Keratinocyte (primary cell): ENCODE measurements around the gene TICRR. TPM values are rescaled to one million over a fixed set of nuclear protein-coding genes. Genes with fewer than 3 reads are reported as not detected.

Source experiments
- DNase-seq: peaks from one replicate; pipeline ENCODE4 v3.0.0-alpha.2; 2011; ENCODE audit warnings: low read depth, missing footprints, low spot score
- FAIRE-seq: peaks from 2 replicates; lab custom pipeline; 2011; peaks lifted over from hg19 to GRCh38; lab: Jason Lieb, UNC
- H2AFZ ChIP-seq: 2 replicates; pipeline ENCODE4 v1.6.0; 2012; ENCODE audit warnings: low read length, control low read depth, inconsistent platforms; ENCODE audit not compliant: control insufficient read depth
- H3K27ac ChIP-seq: 2 replicates; pipeline ENCODE4 v1.5.1; 2011; ENCODE audit warnings: low read length; ENCODE audit not compliant: control insufficient read depth, insufficient read depth
- H3K27me3 ChIP-seq: 3 replicates; pipeline ENCODE4 v1.6.0; 2011; ENCODE audit warnings: low read length; ENCODE audit not compliant: control insufficient read depth, insufficient read depth; ENCODE audit errors: extremely low read depth
- H3K36me3 ChIP-seq, 2 experiments: 2 replicates in 1 of 2; 3 replicates in 1 of 2; pipeline ENCODE4 v1.5.1; 2011; ENCODE audit warnings: low read length in 2 of 2, mild to moderate bottlenecking in 1 of 2; ENCODE audit not compliant: control insufficient read depth in 2 of 2, insufficient read depth in 2 of 2; ENCODE audit errors: extremely low read depth in 1 of 2
- H3K4me1 ChIP-seq: 3 replicates; pipeline ENCODE4 v1.5.1; 2011; ENCODE audit warnings: low read length; ENCODE audit not compliant: control insufficient read depth, insufficient read depth; ENCODE audit errors: extremely low read depth
- H3K4me2 ChIP-seq: 3 replicates; pipeline ENCODE4 v1.6.0; 2011; ENCODE audit warnings: low read depth, low read length; ENCODE audit not compliant: control insufficient read depth, insufficient read depth; ENCODE audit errors: extremely low read depth
- H3K4me3 ChIP-seq, 3 experiments: fragments of 200-600 bp in 1 of 3; sonication (generic) in 1 of 3; 2 replicates in 2 of 3; 3 replicates in 1 of 3; pipeline ENCODE4 v1.5.1; 2011 to 2016; ENCODE audit warnings: low read length in 3 of 3, mild to moderate bottlenecking in 3 of 3, control low read depth in 2 of 3, inconsistent platforms in 1 of 3, low read depth in 1 of 3, mixed read lengths in 1 of 3, mixed run types in 1 of 3, moderate library complexity in 1 of 3; ENCODE audit not compliant: control insufficient read depth in 2 of 3, insufficient read depth in 2 of 3; ENCODE audit errors: extremely low read depth in 1 of 3
- H3K79me2 ChIP-seq: 2 replicates; pipeline ENCODE4 v1.6.0; 2012; ENCODE audit warnings: low read length; ENCODE audit not compliant: control insufficient read depth, insufficient read depth
- H3K9ac ChIP-seq: 3 replicates; pipeline ENCODE4 v1.6.0; 2011; ENCODE audit warnings: low read length; ENCODE audit not compliant: control insufficient read depth, insufficient read depth; ENCODE audit errors: extremely low read depth
- H3K9me1 ChIP-seq: 3 replicates; pipeline ENCODE4 v1.6.0; 2011; ENCODE audit warnings: low read length; ENCODE audit not compliant: control insufficient read depth, insufficient read depth; ENCODE audit errors: extremely low read depth
- H3K9me3 ChIP-seq: 2 replicates; pipeline ENCODE4 v1.5.1; 2012; ENCODE audit warnings: low read depth, low read length; ENCODE audit not compliant: control insufficient read depth
- H4K20me1 ChIP-seq: 3 replicates; pipeline ENCODE4 v1.6.0; 2011; ENCODE audit warnings: low read length; ENCODE audit not compliant: control insufficient read depth, insufficient read depth; ENCODE audit errors: extremely low read depth
- EZH2 ChIP-seq: IDR thresholded peaks from one replicate; pipeline ENCODE4 v1.6.1; 2012; ENCODE audit warnings: inconsistent platforms, mild to moderate bottlenecking, low read length, moderate library complexity
- dilution Hi-C: fragments of 300-500 bp; cut with MboI; formaldehyde crosslinking; loops from one replicate; pipeline ENCODE4 v1.7.0; 2020; ENCODE audit warnings: low sequenced_read_pairs; ENCODE audit not compliant: extremely low pct_ligation_motif_present
- polyA plus RNA-seq, 5 experiments: library from polyadenylated mRNA; depleted of rRNA in 3 of 5; stranded (reverse) in 3 of 5; stranded (forward) in 1 of 5; unstranded in 1 of 5; fragments of >200 nt; gene quantifications; 1 replicate in 1 of 5; 2 replicates in 3 of 5; 3 replicates in 1 of 5; pipeline versions ENCODE4 v1.2.1 to v1.2.3, GENCODE V29; 2011 to 2012; ENCODE audit warnings: missing spikeins in 2 of 5, low read depth in 1 of 5, low replicate concordance in 1 of 5
- TF ChIP-seq, protein P1 (sequence below), 3 experiments: IDR thresholded peaks in 1 of 3; conservative IDR thresholded peaks in 1 of 3; optimal IDR thresholded peaks in 1 of 3; 2 replicates in 2 of 3; 3 replicates in 1 of 3; pipeline versions ENCODE3 to v1.5.1; 2011; ENCODE audit warnings: low read length in 3 of 3, mild to moderate bottlenecking in 3 of 3, moderate library complexity in 2 of 3, control low read depth in 1 of 3, inconsistent platforms in 1 of 3; ENCODE audit not compliant: insufficient read depth in 2 of 3; ENCODE audit errors: extremely low read depth in 1 of 3

Gene TICRR
- polyA plus RNA-seq, 1 donor (not counting 4 experiments of a cell fraction or from before 2014, with no cell fraction given): 2.9 TPM

DNA sequence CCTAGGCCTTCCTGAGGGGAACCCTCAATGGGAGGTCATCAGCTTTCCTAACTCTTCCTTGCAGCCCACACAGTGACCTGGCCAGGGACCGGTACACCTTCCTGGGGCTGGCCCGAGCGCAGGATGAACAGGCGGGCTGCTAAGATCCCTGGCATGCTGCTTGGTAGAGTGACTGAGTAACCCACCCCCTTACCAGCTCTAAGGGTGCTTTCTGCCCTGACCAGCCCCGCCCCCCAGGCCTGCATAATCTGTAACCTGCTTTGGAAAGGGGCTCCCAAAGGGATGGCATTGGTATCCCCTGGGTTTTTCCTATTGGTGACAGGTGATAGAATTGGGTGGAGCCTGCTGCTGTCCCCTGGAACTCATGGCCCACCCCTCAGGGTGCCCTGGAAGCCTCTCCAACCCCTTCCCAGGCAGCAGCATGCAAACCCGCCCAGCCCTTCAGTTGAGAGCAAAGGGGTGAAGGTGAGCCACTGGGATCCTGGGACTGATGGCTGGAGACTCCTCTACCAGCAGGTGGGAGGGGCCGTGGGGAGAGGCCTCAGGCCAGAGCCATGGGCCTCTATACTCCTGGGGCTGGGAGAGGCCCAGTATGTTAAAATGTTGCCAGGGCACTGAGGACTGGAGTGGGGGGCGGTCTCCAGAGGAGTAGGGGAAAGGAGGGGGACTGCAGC, 91.1 kb downstream of the TICRR start:
- Histone ChIP-seq H4K20me1 (no peaks in the 10 kb centered on the region), H3K79me2 (no peaks in the 10 kb centered on the region), H3K27ac (no peak overlapping the region), H3K9me1 (no peaks in the 10 kb centered on the region), H3K9me3 (no peaks in the 10 kb centered on the region), H3K4me1 (peaks cover 10% of the 10 kb centered on the region), H3K4me2 (no peak overlapping the region), H3K4me3 (no peak overlapping the region), H2AFZ (no peak overlapping the region), H3K9ac (no peak overlapping the region), H3K27me3 (no peaks in the 10 kb centered on the region), H3K36me3 (no peaks in the 10 kb centered on the region)
- DNase-seq: no peak
- TF ChIP-seq EZH2: no peak
- TF ChIP-seq, protein P1, sequence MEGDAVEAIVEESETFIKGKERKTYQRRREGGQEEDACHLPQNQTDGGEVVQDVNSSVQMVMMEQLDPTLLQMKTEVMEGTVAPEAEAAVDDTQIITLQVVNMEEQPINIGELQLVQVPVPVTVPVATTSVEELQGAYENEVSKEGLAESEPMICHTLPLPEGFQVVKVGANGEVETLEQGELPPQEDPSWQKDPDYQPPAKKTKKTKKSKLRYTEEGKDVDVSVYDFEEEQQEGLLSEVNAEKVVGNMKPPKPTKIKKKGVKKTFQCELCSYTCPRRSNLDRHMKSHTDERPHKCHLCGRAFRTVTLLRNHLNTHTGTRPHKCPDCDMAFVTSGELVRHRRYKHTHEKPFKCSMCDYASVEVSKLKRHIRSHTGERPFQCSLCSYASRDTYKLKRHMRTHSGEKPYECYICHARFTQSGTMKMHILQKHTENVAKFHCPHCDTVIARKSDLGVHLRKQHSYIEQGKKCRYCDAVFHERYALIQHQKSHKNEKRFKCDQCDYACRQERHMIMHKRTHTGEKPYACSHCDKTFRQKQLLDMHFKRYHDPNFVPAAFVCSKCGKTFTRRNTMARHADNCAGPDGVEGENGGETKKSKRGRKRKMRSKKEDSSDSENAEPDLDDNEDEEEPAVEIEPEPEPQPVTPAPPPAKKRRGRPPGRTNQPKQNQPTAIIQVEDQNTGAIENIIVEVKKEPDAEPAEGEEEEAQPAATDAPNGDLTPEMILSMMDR (optimal IDR thresholded peaks at IDR 0.05 in 1 of 3, IDR thresholded peaks at IDR 0.05 in 1 of 3, conservative IDR thresholded peaks at IDR 0.05 in 1 of 3; ENCODE audit: extremely low read depth in 1 of 3, insufficient read depth in 2 of 3, low read length in 3 of 3): no peak
- FAIRE-seq: no peak
- dilution Hi-C loops: no loop called here

DNA sequence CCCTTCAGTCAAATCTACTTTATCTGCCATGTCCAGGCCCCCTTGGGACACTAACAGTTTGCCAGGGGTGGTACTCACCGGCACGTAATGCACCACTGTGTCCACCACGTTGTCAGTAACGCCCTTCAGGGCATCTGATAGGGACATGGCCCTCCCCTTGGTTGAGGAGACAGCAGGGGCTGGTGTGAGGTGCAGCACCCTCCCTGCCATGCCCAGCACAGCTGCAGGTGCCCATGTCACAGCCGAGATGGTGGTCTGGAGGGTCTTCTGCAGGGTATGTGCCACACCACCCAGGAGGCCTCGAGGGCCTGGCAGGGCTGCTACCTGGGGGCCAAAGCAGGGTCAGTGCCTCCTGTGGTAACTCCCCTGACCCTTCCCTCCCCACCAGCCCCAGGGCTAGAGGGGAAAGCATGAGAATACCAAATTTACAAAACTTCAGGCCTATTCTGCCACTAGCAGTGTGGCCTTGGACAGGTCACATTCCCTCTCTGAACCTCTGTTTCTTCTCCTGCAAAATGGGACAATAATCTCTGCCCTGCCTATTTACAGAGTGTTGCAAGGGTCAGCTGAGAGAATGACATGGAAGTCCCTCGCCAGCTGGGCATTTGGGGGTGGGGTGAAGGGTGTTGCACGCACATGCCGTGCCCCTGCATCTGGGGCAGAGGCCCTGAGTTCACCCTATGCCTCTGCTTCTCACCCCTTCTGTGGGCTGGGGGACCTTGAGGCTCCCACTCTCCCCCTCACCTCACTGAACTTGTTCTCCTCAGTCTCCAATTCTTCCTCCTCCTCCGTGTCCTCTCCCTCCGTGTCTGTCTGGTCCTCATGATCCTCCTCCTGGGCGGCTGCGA, 91.8 kb downstream of the TICRR start:
- H3K4me2 ChIP-seq: no peak overlapping the region
- TF ChIP-seq, protein P1 (optimal IDR thresholded peaks at IDR 0.05 in 1 of 3, IDR thresholded peaks at IDR 0.05 in 1 of 3, conservative IDR thresholded peaks at IDR 0.05 in 1 of 3; ENCODE audit: extremely low read depth in 1 of 3, insufficient read depth in 2 of 3, low read length in 3 of 3): no peak
- TF ChIP-seq EZH2: no peak
- H4K20me1 ChIP-seq: no peaks in the 10 kb centered on the region
- H3K36me3 ChIP-seq: no peaks in the 10 kb centered on the region
- H3K27me3 ChIP-seq: no peaks in the 10 kb centered on the region
- no peaks in the 10 kb centered on the region for H3K79me2 ChIP-seq
- dilution Hi-C loops: no loop called here
- no peak overlapping the region for H3K9ac ChIP-seq
- H2AFZ ChIP-seq: no peak overlapping the region
- H3K27ac ChIP-seq: no peak overlapping the region
- H3K9me3 ChIP-seq: no peaks in the 10 kb centered on the region
- H3K9me1 ChIP-seq: no peaks in the 10 kb centered on the region
- DNase-seq: no peak
- H3K4me1 ChIP-seq: peaks cover 10% of the 10 kb centered on the region
- no peak for FAIRE-seq
- no peak overlapping the region for H3K4me3 ChIP-seq
